GM19239 (cell line): ENCODE results near the gene DTWD2.
"Not testable (repeated sequence)": the region's sequence is repeated elsewhere in the genome, so short reads cannot be mapped to it uniquely, and the experiment has no call there.

Source experiments
- DNase-seq: peaks from one replicate; pipeline ENCODE4 v3.0.0; 2011; ENCODE audit warnings: low spot score; ENCODE audit not compliant: insufficient read length
- FAIRE-seq: peaks from 2 replicates; lab custom pipeline; 2011; peaks lifted over from hg19 to GRCh38; lab: Jason Lieb, UNC

The DTWD2 gene

DNA sequence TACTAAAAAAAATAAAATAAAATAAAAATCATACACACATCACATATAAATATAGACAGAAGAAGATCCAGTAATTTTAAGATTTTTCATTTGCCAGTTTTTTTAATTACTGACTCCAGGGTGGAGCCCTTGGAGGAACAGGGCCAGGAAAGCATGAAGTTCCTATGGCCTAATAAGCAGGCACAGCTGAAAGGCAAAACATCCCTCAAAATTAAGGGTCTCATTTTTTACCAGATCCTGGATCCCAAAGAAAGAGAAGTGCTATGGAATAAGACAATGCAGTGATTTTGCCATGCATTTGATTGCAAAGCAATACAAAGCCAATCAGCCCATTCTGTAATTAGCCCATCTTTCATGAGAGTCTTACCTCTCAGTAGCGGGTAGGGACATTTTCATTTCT, 11.3 kb upstream of the DTWD2 start:
- FAIRE-seq (no peak), DNase-seq (no peak)

DNA sequence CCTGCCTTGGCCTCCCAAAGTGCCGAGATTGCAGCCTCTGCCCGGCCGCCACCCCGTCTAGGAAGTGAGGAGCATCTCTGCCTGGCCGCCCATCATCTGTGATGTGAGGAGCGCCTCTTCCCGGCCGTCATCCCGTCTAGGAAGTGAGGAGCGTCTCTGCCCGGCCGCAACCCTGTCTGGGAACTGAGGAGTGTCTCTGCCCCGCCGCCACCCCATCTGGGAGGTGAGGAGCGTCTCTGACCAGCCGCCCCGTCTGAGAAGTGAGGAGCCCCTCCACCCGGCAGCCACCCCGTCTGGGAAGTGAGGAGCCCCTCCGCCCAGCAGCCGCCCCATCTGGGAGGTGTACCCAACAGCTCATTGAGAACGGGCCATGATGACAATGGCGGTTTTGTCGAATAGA, 10.5 kb upstream of the DTWD2 start:
- FAIRE-seq, DNase-seq: not testable (repeated sequence)

DNA sequence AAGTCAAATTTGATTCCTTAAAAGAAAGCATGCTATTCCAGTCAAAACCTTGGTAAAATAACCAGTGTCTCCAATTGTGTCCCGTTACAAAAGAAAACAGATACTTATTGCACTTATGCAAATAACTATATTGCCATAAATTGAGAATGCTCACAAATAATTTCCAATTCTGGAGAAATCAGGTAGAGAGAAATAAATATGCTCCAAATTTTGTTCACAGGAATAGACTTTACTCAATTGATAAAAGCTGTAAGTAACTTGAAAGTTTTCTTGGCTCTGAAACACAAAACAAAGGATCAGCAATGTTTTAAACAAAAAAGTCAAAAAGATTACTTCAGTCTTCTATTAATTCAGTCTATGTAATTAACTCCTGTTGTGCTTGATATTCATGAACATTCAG, 7.8 kb upstream of the DTWD2 start:
- DNase-seq (no peak), FAIRE-seq (no peak)

DNA sequence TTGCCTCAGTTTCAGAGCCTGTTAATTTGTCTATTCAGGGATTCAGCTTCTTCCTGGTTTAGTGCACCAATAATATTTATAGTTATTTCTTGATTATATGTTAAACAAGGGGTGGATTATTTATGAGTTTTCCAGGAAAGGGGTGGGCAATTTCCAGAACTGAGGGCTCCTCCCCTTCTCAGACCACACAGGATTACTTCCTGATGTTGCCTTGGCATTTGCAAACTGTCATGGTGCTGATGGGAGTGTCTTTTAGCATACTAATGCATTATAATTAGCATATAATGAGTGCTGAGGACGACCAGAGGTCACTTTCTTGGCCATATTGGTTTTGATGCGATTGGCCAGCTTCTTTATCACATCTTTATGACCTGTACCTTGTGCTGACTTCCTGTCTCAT, 6.2 kb upstream of the DTWD2 start:
- FAIRE-seq = no peak
- DNase-seq = no peak

DNA sequence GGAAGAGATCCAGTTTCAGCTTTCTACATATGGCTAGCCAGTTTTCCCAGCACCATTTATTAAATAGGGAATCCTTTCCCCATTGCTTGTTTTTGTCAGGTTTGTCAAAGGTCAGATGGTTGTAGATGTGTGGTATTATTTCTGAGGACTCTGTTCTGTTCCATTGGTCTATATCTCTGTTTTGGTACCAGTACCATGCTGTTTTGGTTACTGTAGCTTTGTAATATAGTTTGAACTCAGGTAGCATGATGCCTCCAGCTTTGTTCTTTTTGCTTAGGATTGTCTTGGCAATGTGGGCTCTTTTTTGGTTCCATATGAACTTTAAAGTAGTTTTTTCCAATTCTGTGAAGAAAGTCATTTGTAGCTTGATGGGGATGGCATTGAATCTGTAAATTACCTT, 4.8 kb upstream of the DTWD2 start:
- not testable (repeated sequence) for FAIRE-seq, DNase-seq

DNA sequence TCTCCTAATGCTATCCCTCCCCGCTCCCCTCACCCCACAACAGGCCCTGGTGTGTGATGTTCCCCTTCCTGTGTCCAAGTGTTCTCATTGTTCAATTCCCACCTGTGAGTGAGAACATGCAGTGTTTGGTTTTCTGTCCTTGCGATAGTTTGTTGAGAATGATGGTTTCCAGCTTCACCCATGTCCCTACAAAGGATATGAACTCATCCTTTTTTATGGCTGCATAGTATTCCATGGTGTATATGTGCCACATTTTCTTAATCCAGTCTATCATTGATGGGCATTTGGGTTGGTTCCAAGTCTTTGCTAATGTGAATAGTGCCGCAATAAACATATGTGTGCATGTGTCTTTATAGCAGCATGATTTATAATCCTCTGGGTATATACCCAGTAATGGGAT, 3.7 kb upstream of the DTWD2 start:
- DNase-seq, FAIRE-seq: not testable (repeated sequence)

DNA sequence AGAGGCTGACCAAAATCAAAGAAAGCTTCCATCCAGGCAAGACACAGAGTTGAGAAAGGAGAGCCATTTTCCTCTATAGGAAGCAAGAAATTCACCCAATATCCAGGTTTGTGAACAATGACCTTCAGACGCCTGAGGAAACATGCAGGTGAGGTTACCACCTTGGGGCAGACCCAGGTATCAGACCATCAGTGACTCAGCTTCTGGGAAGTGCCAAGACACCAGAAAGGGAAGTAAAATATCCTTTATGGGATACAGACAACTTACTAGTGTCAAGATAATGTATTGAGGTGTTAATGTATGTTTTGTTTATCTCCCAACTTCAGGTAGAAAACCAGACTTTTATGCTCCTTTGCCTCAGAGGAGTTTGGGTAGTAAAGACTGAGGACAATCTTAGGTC, 2.2 kb upstream of the DTWD2 start:
- no peak for FAIRE-seq

DNA sequence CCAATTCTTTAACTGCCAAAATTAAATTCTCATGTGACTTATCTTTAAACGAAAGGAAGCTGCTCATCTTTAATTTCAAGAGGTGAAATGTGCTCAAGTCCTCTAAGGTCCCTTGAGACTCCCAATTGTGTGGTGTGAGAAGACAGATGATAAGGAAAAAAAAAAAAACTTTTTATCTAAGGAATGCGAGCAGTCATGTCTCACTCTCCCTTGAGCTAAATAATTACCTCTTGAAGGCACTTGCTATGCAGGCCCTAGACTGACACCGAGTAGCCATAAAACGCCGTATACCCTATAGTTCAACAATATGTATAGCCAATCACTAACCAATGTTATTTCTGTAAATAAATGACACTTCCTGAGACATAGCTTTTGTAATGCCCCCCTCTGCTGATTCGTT, 1.5 kb upstream of the DTWD2 start:
- DNase-seq = no peak
- no peak for FAIRE-seq

More for the DNA sequence above, 2.2 kb upstream of the DTWD2 start:
- DNase-seq = no peak

DNA sequence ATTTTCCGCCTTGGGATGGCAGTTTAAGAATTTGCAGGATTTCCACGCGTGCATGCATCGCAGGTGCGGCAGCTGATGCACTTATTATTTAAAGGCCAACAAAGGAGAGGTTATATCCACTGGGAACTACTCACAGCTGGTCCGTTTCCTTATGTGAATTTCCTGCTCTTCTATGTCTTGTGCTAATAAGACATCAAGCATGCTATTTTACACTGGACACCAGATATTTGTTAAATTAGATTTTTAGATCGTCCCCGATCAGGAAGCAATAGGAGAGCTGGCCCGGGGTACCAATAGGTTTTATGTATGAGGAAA, 476 bp upstream of the DTWD2 start:
- peak; percentile 14 for FAIRE-seq
- DNase-seq = no peak

DNA sequence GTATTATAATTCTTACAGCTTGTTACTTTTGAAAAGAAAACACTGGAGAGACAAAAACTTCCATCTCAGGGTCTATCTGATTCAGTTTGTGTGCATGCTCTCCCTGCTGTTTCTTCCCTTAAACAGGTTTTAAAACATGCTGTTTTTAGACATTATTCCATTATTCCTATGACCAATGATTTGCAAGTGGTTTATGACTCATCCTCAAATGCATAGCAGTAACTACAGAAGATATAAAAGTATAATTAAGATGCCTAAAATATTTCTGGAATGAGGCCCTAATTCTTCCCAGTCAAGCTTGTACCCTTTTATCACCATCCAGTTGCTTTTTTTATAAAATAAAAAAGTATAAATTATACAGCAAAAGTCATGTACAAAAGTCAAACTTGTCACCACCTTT, 3.7 kb downstream of the DTWD2 start:
- FAIRE-seq = no peak

DNA sequence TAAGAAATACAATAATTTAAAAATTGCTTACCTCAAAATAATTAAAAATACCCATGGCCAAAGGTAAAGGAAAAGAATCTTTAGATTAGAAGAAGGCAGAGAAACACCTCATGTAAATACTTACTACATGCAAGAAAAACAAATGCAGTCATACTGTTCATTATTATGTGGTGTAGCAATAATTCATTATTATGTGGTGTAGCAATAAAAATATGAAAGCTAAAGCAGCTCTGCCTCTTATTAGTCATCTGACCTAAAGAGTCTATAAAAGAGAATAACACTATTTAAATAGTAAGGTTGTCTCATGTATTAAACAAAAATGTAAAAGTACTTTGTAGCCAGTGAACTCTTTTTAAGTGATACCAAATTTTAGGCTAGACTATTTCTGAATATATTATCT, 6.6 kb downstream of the DTWD2 start:
- DNase-seq = no peak
- FAIRE-seq = peak; percentile 31

More for the DNA sequence above, 3.7 kb downstream of the DTWD2 start:
- no peak for DNase-seq

DNA sequence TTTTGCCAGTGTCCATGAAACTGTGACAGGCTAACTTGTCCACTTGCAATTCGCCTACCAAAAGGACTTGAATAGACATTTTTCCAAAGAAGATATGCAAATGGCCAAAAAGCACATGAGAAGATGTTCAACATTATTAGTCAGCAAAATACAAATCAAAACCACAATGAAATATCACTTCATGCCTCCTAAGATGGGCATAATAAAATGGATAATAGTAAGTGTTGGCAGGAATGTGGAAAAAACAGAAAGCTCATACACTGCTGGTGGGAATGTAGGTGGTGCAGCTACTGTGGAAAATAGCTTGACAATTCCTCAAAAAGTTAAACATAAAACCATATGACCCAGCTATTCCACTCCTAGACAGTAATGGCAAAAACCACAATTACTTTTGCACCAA, 7.9 kb downstream of the DTWD2 start:
- FAIRE-seq (no peak), DNase-seq (no peak)

DNA sequence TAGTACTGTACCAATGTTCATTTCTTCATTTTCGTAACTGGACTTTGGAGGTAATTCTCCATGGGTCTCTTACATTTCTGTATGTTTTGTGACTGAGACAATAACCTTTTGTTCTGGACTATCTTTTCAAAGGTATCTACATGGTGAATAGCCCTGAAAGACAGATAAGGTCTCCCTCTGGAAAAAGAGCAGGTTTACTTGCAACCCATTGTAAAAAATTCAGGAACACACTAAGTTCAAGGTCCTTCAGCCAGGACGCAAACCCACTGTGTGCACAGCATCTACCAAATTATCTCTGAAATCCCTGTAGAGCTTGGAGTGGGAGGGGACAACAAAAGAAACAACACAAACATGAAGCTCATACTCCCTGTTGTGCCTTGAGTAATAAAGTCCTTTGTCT, 8.3 kb downstream of the DTWD2 start:
- no peak for DNase-seq
- no peak for FAIRE-seq

DNA sequence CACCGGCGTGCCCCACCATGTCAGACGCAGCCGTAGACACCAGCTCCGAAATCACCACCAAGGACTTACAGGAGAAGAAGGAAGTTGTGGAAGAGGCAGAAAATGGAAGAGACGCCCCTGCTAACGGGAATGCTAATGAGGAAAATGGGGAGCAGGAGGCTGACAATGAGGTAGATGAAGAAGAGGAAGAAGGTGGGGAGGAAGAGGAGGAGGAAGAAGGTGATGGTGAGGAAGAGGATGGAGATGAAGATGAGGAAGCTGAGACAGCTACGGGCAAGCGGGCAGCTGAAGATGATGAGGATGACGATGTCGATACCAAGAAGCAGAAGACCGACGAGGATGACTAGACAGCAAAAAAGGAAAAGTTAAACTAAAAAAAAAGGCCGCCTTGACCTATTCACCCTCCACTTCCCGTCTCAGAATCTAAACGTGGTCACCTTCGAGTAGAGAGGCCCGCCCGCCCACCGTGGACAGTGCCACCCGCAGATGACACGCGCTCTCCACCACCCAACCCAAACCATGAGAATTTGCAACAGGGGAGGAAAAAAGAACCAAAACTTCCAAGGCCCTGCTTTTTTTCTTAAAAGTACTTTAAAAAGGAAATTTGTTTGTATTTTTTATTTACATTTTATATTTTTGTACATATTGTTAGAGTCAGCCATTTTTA, 14.4 kb downstream of the DTWD2 start:
- not testable (repeated sequence) for DNase-seq, FAIRE-seq

DNA sequence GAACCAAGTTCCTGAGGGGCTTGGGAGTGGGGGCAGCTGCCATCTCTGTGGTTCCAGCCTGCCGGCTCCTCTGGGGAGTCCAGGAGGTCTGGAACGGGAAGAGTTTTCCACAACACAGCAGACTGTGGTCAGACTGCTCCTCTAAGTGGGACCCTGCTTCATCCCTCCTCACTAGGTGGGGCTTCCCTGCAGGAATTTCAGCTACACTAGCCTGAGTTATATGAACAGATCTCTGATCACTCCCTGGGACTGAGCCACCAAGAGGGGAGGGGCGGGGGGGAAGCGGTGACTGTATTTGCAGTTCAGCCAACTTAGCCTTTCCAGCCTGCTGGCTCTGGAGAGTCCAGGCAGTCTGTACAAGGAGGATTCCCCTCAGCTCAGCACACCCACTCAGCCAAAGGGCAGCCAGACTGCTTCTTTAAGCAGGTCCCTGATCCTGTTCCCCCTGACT, 19.4 kb downstream of the DTWD2 start:
- DNase-seq = no peak
- FAIRE-seq = no peak

DNA sequence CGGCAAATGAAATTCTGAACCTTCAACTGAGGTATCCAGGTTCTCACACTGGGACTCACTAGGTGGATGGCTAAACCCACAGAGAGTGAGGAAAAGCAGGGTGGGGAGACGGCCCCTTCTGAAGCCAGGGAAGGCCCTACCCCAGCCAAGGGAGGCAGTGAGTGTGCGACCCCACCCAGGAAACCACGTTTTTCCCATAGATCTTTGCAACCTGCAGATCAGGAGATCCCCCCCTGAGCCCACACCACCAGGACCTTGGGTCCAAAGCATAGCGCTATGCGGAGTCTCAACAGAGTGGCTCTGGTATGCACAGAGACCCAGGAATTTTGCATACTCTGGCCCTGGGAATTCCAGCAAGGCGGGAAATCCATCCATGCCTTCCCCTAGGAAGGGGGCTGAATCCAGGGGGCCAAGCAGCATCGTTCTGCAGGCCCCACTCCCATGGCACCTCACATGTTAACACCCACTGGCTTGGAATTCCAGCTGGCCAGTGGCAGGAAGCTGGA, 19.9 kb downstream of the DTWD2 start:
- FAIRE-seq = no peak

DNA sequence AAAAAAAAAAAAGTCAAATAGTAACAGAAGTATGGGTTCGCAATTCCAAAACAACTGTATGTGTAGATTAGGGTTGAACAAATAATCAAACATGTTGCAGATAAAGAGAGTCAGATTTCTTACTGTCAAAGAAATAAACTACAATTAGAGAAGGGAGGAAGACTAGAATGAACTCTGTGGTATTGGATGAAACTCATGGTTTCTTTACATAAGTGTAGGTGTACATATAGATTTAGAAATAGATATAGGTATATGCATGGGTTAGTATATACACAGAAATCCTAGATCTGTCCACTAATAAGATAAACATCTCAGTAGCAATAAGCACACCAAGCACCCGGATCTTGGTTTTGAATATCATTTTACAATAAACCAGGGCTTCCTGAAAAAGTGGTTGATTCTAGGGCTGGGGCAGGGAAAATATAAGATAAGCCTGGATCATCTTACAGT, 21.3 kb downstream of the DTWD2 start:
- no peak for DNase-seq
- FAIRE-seq = no peak

More for the DNA sequence above, 19.9 kb downstream of the DTWD2 start:
- DNase-seq = no peak

DNA sequence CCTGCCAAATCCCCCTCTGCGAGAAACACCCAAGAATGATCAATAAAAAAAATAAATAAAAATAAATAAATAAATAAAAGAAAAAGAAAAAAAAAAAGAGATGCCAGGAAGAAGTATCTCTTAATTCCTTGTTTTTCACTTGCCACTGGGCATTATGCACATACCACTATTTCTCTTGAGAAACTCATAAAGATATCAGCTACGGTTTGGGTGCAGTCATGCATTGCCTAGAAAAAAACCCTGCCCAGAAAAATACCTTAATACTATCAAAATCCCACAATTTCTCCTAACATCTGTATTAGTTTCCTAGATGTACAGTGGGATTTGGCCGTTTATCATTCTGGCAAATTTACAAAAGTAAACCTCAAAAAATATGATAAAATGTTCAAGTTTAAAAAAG, 22.5 kb downstream of the DTWD2 start:
- FAIRE-seq (no peak), DNase-seq (no peak)

DNA sequence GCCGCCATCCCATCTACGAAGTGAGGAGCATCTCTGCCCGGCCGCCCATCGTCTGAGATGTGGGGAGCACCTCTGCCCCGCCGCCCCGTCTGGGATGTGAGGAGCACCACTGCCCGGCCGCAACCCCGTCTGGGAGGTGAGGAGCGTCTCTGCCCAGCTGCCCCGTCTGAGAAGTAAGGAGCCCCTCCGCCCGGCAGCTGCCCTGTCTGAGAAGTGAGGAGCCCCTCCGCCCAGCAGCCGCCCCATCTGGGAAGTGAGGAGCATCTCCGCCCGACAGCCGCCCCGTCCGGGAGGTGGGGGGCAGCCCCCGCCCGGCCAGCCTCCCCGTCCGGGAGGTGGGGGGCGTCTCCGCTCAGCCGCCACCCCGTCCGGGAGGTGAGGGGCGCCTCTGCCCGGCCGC, 23.4 kb downstream of the DTWD2 start:
- FAIRE-seq, DNase-seq: not testable (repeated sequence)

DNA sequence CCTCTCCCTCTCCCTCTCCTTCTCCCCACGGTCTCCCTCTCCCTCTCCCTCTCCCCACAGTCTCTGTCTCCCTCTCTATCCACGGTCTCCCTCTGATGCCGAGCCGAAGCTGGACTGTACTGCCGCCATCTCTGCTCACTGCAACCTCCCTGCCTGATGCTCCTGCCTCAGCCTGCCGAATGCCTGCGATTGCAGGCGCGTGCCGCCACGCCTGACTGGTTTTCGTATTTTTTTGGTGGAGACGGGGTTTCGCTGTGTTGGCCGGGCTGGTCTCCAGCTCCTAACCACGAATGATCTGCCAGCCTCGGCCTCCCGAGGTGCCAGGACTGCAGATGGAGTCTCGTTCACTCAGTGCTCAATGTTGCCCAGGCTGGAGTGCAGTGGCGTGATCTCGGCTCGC, 24.0 kb downstream of the DTWD2 start:
- not testable (repeated sequence) for DNase-seq, FAIRE-seq

DNA sequence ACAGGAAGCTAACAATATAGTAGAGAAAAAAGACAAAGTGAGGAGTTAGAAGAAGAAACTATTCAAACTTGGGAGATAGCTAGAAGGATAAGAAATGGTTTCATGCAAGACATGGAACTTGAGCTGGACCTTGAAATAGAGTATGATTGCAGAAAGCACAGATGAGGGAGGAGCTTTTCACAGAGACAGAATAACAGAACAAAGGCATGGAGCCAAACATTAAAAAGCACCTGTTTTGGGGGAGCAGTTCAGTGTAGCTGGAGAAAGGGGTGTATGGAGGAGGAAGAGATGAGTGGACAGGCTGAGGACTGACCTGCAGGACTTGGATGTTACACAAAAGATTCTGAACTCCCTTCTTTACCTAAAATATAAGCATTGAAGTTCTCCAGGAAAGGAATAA, 25.2 kb downstream of the DTWD2 start:
- DNase-seq (no peak), FAIRE-seq (no peak)

DNA sequence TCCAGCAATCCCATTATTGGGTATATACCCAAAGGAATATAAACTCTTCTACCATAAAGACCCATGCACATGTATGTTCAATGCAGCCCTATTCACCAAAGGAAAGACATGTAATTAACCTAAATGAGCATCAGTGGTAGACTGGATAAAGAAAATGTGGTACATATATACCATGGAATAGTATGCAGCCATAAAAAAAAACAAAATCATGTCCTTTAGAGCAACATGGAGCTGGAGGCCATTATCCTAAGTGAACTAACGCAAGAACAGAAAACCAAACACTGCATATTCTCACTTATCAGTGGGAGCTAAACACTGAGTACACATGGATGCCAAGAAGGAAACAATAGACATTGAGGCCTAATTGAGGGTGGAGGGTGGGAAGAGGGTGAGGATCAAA, 27.8 kb downstream of the DTWD2 start:
- FAIRE-seq = no peak
- DNase-seq = no peak
